ENCODE measurements around the gene RSRP1.
"Not testable (repeated sequence)": the region's sequence is repeated elsewhere in the genome, so short reads cannot be mapped to it uniquely, and the experiment has no call there.

Gene RSRP1

DNA sequence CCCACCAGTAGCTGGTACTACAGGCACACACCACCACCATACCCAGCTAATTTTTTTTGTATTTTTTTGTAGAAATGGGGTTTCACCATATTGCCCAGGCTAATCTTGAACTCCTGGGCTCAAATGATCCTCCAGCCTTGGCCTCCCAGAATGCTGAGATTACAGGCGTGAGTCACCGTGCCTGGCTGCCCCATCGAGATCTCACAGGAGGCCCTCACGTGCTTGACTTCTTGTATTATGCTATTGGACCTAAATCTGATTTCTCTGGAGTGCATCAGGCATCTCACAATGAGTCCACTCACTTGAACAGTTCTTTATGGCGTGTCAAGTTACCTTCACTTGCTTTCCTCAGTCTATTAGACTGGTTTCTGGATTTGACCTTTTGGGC, 9.3 kb upstream of the RSRP1 start:
- no peak for DNase-seq

DNA sequence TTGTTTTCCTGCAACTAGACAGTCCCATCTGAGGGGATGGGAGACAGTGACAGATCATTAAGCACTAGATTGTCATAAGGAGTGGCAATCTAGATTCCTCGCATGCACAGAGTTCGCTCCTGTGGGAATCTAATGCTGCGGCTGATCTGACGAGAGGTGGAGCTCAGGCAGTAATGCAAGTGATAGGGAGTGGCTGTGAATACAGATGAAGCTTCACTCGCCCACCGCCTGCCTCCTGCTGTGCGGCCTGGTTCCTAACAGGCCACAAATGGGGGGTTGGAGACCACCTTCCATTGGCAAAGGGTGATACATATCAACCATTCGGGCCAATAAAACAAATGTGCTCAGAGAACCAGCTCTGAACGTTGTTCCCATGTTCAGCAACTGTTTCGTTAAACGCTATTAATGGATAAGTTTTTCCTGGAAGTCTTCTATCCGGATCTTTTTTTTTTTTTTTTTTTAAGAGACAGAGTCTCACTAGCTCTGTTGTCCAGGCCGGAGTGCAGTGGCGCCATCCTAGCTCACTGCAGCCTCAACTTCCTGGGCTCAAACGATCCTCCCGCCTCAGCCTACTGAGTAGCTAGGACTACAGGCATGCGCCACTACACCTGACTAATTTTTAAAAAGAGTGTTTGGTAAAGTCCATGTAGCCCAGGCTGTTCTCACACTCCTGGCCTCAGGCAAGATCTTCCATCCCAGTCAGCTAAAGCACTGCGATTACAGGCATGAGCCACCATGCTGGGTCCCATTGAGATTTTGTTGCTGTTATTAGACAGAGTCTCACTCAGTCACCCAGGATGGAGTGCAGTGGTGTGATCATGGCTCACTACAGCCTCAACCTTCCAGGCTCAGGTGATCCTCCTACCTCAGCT, 8.7 kb upstream of the RSRP1 start:
- DNase-seq: no peak

DNA sequence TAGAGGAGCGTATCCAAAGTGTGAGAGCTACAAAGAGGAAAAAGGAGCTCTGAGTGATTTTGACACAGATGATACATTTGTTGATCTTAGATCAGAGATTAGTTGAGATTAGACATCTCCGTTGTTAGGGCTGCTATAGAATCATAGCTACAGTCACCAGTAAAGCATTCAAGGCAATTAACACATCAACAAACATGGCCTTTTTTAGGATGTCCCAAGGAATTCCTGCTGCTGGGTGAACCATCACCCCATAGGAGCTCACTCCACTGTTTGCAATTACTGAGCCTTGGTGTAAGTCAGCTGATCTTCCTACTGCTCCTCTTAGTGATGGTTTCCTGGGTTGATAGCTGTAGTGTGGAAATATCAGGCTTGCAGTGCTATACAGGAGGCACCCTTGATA, 6.7 kb upstream of the RSRP1 start:
- DNase-seq: no peak

DNA sequence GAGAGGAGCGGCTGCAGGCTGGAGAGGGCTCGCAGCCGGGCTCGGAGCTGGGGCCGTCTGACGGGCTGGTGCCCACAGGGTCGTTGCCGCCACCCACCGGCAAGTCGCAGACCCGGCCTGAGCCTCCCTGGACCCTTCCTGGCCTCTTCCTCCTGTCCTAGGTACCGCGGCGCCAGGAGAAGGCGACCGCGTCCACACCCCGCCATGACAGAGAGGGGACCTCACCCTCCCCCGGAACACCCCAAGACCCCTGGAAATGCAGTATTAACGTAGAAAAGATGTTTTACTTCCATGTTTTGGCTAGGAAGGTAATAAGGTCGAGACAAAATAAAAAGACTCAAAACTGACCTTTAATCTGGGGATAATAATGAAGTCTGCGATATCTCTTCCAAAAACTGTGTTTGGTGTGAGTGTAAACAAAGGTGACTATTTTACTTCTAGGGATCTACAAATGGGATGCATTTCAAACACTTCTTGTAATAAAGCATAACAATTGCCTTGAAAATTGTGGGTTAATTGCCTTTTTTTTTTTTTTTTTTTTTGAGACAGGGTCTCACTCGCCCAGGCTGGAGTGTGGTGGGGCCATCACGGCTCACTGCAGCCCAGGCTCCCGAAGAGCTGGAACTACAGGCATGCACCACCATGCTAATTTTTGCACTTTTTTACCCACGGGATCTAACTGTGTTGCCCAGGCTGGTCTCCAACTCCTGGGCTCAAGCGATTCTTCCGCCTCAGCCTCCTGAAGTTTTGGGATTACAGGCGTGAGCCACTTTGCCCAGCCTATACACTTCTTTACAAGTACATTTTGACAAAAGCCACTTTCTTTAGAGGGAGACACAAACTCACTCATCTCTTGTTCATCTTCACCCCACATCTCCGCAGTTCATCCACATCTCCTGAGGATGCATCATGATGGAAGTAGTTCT, 838 bp upstream of the RSRP1 start:
- no peak for DNase-seq

DNA sequence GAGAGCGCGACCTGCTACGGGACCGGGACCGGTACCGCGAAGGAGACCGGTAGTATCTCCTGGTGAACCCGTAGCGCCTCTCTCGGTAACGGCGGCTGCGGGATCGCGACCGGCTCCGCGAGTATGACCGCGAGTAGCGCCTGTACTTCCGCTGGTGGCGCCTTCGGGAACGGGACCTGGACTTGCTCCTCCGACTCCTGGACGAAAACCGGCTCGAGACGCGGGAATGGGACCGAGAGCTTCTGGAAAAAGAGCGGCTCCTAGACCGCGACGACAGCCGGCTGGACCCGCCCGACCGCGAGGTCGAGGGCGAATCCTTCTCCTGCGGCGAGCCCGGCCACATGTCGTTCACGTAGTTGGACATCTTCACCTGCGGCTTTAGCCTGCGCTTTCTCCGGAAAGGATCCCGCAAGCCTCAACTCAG, 642 bp downstream of the RSRP1 start:
- DNase-seq: peak; percentile 8 to 49 (median 30)

DNA sequence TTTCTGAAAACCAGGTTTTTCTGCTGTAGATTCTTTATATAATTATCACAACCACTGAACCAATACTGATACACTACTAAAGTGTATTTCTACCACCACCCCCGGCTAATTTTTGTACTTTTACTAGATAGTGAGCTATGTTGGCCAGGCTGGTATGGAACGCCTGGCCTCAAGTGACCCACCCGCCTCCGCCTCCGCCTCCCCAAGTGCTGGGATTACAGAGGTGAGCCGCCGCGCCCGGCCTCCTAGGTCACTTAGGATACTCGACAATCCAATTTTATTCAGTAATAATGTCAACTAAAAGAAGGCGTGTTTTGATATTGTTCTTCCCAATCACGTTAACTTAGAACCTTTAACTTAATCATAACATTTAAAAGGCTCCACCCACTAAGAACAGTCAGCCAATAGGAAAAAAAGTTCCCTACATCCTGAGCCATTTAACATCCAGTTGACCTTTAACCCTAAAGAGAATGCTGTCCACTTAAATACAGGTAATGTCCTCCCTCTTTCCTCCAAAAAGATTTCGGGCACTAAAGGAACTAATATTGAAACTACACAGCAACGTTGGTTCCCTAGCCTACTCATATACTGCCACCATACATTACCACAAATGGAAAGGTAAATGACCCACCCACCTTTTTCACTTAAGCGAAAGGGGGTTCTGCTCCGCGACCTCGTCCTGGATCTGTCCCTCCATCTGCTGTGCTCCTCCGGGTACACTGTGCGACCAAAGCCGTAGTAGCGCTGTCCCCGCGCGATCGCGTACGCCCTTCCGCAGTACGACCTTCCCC, 1.2 kb downstream of the RSRP1 start:
- DNase-seq: peak in 3 of 4 experiments; percentile 33 to 37 (median 36)

DNA sequence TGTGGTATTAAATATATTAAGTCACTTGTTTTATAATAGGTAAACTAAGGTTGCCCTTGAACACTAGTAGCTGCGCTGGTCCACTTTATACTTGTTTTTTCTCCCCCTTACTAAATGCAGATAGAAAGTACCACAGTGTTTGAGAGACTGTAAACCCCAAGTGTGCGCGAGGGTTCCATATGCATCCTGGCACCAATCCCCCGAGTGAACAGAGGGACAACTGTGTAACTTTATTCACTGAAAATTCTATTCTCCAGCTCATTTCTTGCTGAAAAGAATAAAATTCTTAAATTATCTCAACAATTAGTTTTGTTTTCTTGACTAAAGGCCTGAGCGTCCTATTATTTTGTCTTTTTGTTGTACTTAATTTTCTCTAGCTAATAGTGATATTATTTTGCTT, 1.9 kb downstream of the RSRP1 start:
- no peak for DNase-seq

DNA sequence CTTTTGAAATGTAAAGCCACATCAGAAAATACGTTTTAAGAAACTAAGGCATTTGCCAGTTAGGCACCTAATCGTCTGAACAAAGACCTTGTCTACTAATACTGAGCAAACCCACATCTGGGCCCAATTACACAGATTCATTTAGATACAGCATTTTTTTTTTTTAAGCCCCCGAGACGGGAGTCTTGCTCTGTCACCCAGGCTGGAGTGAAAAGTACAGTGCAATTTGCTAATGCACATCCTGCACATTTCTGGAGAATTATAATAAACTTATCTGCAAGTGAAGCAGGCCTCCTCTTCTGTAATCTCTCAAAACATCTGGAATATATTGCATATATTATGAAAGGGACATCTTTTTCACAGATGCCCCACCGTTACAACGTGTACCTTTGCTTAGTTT, 3.3 kb downstream of the RSRP1 start:
- no peak for DNase-seq

DNA sequence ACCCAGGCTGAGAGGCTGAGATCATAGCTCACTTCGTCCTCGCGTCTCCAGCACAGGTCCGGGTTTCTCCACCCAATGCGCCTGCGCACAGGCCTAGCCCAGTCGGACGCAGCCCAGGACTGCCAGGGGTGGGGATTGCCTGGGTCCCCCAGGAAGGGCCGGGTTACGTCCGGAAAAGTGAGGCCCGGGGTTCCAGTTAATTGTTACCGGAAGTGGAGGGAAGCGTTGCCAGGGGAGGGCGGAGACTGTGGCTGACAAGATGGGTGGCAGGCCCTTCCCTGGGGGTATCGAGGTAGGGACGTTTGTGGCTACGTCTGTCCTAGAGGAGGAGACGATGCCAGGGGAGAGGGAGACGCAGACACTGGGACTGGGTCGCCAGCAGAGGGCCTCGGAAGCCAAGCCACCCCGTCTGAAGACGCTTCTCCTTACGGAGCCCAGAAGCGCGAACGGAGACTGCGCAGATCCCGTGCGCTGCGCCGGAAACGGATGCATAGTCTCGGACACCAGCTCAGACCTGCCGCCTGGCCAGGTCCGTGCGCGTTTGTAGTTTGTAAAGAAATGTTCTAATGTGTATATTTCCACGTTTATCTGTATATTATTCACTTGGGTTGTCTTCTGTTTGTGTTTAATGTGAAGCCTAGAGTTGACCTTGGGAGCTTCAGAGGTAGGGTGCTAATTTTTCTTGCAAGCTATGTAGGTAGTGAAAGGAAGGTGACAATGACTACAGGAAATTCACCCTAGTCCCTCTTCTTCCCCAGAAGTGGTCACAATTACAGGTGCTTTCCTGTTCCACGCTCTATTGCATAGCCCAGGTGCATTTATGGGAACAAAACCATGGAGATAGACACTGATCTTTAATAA, 7.3 kb downstream of the RSRP1 start:
- peak; percentile 92 to 95 (median 92) for DNase-seq

DNA sequence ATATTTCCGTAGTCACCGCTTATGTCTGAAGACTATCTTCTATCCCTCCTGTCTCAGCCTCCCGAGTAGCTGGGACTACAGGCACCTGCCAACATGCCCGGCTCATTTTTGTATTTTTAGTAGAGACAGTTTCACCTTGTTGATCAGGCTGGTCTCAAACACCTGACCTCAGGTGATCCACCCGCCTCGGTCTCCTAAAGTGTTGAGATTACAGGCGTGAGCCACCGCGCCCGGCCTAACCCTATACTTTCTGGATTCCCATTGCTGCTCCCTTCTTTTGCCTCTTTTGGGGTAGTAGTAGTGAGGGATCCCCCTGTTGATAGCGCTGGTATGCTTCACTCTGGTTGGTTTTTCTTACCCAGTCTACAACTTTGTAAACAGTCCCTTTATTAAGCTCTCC, 9.2 kb downstream of the RSRP1 start:
- no peak for DNase-seq

DNA sequence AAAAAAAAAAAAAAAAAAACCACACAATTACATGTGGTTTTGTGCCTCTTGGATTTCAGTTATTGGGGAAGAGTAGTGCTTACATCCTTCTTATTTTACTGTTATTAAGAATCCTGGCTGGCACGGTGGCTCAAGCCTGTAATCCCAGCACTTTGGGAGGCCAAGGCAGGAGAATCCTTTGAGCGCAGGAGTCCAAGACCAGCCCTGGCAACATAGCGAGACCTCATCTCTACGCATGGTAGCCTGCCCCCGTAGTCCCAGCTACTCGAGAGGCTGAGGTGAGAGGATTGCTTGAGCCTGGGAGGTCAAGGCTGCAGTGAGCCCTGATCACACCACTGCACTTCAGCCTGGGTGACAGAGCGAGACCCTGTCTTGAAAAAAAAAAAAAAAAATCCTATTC, 11.0 kb downstream of the RSRP1 start:
- not testable (repeated sequence) for DNase-seq

DNA sequence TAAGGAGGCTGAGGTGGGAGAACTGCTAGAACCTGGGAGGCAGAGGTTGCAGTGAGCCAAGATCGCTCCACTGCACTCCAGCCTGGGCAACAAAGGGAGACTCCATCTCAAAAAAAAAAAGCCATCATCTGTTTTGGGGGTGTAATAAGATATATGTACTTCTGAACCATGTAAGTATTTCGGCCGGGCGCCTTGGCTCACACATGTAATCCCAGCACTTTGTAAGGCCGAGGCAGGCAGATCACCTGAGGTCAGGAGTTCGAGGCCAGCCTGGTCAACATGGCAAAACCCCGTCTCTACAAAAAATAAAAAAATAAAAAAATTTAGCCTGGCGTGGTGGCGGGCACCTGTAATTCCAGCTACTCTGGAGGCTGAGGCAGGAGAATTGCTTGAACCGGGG, 11.8 kb downstream of the RSRP1 start:
- not testable (repeated sequence) for DNase-seq

DNA sequence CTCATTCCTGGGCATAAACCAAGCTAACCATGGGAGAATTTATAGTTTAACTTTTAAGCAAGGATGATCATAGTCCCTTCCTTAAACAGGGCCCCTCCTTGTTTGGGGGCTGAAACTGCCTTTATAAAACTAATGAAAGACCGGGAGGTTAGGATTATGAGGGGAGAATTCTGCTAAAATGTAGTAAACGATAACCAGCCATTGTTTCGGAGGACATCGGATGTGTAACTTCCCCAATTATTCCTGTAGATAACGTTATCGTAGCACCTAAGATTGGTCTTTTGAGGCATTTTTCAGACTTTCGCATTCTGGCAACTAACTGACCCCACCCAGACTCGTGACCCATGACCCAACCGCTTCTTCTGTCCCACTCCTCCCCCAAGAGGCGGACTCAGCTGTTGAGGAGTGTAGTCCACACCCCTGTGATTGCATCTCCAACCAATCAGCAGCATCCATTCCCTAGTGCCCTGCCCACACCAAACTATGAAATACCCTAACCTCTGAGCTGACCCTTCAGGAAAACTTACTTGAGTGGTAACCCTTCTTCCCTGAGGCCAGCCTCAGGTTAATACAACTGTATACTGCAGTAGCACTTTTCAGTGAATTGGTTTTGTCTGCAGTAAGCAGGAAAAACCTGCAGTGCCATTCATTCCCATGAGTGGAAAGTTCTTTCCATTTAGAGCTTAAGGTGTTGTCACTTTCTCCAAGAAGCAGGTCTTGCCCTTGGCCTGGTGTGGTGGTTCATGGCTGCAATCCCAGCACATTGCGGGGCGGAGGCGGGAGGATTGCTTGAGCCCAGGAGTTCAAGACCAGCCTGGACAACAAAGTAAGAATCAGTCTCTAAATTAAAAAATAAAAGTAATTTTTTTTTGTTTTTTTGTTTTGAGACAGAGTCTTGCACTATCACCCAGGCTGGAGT, 14.1 kb downstream of the RSRP1 start:
- peak; percentile 93 to 96 (median 96) for DNase-seq

DNA sequence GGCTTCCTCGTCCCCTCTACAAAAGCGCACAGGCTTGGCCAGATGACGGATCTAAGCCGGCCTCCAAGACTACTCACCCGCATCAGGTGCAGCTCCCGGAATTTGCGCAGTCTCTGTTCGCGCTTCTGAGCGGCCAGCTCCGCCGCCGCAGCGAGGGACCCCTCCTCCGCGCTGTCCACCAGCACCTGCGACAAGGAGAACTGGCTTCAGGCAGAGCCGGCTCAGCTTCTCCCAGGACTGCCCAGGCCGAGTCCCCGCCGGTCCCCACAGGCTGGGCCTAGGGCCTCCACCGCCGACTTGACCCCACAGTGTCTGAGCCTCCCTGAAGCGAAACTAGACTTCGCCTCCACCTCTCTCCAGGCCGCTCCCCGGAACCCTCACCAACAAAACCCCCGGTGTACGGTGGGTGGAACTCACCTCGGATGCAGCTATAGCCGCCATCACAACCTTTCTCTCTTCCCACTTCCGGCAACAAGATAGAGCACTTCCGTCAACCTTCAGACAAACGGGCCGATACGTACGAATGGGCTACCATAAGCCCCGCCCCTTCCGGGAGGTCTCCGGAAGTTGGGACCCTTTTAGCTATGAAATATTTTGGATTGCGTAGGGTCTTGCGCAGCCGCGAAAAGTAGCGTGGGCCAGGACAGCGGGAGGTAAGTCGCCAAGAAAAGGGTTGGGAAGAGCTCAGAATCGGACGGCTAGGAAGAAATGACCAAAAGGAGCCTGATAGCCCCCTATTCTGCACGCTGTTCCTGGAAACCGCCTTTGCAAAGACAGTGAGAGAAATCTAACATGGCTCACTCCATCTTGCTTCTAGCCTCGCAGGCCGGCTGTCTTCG, 15.0 kb downstream of the RSRP1 start, which contains the start of gene SYF2:
Gene SYF2 (minus strand): TSS at position 476 of the 839 bp plus-strand sequence. CDS start 35 bp downstream, at position 441.
- DNase-seq: peak; percentile 93 to 97 (median 96)

DNA sequence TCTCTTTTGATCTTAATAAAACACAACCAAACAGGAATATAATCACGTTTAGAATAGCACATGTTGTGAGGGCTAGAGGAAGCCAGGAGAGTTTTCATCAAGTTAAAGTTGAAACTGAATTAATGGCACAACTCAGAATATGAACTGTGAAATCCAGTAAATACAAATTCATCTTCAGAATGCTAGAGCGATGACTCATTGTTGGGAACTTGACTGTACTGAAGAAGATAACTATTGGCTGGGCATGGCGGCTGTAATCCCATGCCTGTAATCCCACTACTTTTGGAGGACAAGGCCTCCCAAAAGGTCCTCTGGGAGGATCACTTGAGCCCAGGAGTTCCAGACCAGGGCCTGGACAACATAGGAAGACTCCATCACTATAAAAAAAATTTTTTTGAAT, 23.8 kb downstream of the RSRP1 start:
- DNase-seq: no peak

DNA sequence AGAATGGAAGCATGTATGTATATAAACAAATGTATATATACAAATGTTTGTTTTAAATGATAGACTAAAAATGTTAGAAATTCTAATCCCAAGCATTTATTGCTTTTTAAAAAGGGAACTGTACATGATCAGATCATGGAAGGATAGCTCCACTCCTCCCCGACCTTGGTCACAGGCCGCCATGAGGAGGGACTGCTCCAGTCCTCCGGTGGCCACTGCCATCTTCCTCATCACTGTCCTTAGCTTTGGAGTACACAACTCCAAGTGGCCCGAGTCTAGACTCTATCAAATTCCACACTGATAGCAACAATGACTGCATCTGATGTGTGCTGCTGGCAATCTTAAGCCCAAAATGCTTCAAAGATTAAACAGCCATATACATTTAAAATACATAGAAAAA, 24.6 kb downstream of the RSRP1 start:
- no peak for DNase-seq

DNA sequence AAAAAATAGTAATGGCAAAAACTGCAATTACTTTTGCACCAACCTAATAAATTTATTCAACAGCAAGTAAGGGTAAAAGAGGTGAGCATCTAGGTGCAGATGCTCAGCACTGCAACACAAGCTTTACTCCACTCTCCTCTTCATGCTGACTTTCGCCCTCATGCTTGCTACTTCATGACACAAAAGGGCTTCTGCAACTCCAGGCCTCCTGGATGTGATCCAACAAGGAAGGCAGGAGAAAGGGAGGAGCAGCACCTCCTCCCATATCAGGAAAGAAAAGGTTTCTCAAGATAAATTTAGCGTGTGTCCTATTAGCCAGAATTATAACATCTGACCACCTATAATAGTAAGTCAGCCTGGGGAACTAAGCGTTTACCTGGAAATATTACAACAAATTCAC, 26.6 kb downstream of the RSRP1 start:
- DNase-seq: no peak

DNA sequence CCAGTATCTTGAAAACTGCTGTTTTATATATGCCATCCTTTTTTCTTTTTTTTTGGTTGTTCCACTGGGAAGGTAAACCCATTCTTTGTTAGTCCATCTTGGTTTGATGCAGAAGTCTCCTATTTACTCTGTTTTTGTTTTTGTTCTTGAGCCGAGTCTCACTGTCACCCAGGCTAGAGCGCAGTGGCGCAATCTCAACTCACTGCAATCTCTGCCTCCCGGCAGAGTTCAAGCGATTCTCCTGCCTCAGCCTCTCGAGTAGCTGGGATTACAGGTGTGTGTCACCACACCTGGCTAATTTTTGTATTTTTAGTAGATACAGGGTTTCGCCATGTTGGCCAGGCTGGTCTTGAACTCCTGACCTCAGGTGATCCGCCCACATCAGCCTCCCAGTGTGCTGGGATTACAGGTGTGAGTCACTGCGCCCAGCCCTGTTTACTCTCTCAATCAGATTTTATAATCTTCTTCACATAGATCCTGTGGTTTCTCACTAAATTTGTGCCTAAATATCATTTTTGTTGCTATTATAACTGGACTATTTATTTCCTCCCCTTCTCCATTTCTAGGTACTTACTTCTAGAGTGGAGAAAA, 27.5 kb downstream of the RSRP1 start:
- no peak for DNase-seq

DNA sequence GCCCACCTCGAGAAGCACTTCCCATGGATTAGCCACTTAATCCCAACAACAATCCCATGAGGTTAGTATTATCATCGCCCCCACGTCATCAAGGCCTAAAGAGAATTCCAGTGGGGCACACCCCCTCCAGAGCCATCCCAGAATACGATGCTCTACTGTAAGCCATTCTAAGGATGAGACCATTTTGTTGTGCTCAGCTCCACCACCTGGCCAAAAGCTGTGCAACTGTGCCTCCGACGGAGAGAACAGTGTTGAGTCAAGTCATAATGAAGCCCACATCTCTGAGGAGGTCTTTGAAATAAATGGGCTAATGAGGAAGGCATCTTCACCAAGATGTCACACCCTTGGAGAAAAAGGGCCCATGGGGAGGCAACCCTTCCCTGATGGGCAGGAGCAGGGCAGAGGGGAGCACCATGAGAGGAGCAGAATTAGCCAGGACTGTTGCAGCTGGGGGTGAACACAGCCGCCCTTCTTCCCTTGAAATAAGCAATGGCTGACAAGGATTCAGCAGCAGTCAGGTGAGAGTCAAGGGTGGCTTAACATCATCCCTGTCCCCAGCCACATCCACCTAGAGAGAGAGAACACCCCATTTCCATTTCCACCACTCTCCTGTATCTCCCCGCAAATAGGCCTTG, 29.5 kb downstream of the RSRP1 start:
- DNase-seq: no peak
